Measurements from ENCODE around the gene TSPAN15.

Gene TSPAN15

DNA sequence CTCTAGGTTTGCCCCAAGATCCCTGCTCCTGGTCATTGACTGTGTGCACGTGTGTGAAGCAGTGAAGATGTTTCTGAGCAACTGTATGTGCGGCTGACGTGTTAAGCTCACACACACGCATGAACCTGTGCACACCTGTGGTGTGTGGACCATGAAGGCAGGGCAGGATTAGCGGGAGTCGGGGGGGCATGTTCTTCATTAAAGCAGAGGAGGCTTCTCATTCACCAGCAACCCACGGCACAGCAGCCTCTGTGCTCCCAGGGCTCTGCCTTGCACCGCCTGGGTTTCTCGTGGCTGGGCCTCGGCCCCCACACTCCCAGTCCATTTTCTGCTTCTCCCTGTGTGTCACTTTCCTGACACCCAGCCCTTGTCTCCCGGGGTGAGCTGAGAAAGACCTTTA, 33.7 kb upstream of the TSPAN15 start:
- no peak for DNase-seq (ENCODE audit: low spot score)

DNA sequence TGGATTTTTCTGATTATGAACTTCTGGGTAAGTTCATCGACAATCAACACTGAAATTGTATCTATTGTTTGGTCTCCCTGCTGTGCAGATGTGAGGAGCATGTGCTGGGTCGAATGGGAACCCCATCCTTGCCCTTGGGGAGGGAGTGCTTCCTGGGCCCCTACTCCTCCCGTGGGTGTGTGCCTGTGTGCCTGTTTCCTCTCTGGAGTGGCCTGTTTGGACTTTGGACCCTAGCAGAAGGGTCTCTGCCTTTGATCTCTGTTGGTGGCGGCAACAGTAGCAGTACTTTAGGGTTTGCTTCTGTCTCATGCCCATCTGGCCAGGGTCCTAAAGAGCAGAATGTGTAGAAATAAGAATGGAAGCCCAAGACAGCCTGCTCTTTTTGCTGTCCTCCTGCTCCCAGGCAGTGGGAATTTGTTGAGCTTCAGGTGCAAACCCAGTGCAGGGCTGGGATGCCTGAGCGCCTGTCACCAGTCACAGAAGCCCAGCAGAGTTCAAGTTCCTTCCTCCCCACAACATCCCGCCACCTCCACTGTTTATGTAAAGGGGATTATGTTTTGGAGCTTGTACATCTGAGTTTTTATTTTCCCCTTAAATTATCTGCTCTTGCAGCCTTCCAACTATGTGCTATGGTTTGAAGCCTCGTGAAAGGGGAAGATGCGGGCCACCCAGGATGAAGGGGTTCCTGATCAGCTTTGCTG, 33.1 kb upstream of the TSPAN15 start:
- no peak for DNase-seq (ENCODE audit: low spot score)

DNA sequence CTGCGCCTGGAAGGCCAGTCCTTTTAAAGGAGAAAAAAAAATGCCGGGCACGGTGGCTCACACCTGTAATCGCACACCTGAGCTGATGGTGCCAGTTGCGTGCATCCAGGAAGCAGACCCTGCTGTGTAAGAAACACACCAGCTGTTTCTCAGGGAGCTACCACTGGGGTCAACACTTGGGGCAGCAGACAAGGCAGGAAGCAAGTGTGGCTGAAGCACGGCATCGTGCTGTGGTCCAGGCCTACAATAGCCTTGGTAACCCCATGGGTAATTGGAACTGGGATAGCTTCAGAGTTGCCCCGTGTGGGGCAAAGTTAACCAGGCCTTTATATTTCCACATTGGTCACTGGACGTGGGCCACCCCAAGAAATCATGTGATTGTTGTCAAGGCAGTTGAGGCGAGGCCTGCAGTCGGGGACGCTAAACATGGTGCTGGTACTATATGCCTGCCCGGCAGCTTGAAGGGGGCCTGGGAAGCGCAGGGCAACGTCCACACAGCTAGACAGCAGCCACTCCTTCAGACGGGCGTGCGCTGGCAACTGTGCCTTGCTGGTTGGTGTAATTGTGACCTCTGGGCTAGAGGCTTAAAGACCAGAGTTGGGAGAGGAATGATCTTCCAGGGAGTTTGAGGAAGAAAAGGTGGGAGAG, 32.0 kb upstream of the TSPAN15 start:
- no peak for DNase-seq (ENCODE audit: low spot score)

DNA sequence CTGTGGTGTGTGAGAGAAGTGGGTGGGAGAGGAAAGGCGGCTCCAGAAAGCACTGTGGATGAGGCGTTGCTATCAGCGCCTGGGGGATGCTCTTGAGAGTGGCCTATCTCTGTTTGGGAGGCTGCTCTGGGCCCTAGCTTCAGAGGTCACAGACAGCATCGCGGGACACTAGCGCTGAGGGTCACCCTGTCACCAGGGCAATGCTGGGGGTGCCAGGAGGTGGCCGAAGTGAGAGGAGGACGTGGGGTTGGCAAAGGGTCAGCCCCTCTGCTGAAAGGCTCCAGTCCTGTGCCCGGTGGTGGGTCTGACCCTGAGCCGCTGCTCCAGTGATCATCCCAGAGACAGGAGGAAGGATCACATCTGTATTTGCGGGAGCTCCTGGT, 31.5 kb upstream of the TSPAN15 start:
- no peak for DNase-seq (ENCODE audit: low spot score)

DNA sequence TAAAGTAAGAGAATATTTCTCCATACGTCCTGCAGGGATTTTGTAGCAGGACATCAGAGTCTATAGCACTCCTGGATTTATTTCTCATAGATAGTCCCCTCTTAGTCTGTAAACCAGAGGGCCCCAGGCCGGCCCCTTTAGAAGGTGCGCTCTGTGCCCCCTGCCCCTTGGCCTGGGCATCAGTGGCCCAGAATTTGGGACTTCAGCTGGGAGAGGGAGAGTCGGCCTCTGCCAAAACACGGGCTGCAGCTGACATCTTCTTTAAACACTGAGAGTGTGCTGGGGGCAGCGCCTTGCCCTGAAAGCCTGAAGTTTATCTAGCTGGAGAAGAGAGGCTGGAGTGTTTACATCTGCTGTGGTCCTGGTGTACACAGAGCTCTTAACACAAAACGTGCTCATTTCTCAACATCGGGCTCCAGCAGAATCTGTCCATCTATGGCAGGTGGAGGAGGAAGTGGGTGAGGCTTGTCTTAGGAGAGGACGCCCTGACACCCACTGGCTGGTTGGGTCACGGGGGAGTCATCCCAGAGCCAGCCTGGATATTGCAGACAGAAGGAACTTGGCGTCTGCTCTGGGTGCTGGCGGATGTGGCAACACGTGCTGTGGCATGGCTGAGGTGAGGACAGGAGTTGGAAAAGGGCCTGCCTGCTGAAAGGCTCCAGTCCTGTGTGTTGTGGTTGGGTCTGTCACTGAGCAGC, 29.5 kb upstream of the TSPAN15 start:
- no peak for DNase-seq (ENCODE audit: low spot score)

DNA sequence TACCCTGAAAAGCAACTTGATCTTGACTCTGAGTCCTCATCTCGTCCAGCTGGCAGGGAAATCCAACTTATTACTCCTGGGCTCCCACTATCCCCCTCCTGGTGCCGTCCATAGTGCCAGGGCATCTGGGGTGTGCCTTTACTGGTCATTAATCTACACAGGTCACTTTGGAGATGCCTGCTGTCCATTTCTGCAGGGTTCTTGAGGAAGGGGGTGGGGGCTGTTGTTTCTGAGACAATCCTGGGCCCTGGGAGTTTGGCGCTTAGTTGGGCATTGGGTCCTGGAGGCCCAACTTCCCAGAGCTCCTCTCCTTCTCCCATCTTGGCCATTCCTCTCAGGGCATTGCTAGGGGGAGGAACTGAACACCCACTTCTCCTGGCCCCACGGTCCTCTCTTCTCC, 28.6 kb upstream of the TSPAN15 start:
- no peak for DNase-seq (ENCODE audit: low spot score)

DNA sequence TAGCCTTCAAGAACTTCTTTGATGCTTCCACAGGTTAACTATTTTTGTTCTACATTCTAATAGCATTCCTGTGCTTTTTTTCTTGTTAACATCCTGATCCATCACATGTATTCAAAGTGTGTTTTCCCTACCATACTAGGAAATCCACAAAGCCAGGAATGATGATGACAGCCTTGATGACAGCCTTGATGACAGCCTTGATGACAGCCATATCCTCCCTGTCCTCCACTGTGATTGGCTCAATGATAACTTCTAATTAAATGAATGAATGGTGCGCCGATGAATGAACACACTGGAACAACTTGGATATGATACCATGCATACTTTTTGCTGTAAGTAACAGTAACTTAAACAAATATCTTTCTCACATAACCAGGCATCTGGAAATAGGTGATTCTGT, 26.2 kb upstream of the TSPAN15 start:
- DNase-seq (ENCODE audit: low spot score) = no peak

DNA sequence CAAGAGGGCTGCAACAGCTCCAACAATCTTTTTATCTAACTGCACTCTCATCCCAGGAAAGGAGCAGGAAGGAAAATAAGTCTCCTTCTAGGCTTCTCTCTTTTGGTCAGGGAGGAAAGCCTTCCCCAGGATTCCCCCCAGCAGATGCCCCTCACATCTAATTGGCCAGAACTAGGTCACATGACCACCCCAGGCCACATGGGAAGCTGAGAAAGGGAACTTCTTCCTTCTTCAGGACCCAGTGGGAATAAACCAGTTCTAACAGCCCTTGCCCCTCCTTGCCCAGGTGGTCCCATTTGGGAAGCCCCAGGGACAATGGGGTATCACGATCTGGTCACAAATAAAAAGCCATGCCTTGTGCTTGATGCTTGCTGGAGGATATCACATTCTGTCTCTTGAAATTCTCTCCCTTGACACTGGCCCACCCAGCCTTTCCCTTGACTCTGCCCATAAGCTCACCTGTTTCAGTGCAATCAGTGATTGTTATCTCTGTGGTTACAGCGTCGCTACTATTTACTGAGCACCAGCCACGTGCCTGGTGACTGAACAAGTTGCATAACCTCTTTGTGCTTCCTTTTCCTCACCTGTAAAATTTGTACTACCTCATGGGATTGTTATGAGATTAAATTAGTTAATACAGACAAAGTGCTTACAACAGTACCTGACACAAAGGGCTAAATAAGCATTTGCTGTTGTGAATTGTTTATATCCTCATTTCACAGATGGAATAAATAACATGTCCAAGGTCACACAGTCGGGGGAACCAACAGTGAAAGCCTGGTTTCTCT, 25.6 kb upstream of the TSPAN15 start:
- DNase-seq (ENCODE audit: low spot score) = no peak

DNA sequence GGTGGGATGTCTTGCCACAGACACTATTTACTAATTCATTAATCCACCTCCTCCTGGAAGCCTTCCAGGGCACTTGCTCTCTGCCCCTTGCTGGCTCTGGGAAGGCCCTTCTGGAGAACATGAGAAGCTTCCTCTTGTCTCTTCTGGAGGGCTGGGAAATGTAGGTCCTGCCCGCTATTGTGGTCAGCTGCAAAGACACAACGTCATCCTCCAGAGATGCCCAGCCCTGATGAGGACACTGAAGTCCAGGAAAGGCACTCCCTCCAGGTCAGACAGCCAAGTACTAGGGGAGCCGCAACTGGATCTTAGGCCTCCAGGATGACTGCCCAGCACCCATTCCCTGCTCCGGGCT, 24.9 kb upstream of the TSPAN15 start:
- no peak for DNase-seq (ENCODE audit: low spot score)

DNA sequence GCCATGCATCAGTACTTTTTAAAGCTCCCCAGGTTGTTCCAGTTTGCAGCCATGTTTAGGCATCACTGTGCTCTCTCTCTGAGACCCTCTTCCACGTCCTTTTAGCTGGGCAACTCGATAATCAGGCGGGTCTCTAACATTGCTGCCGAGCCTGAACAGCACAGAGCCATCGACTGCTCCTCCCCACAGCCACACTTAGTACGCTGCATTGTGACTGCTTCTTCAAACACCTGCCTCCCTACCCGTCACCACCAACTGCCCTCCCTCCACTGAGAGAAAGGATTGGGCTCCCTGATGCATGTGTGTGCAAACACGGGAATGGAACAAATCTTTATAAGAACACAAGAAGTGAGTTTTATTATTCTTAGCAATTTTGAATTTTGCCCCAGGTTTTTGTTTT, 23.1 kb upstream of the TSPAN15 start:
- DNase-seq (ENCODE audit: low spot score) = no peak

DNA sequence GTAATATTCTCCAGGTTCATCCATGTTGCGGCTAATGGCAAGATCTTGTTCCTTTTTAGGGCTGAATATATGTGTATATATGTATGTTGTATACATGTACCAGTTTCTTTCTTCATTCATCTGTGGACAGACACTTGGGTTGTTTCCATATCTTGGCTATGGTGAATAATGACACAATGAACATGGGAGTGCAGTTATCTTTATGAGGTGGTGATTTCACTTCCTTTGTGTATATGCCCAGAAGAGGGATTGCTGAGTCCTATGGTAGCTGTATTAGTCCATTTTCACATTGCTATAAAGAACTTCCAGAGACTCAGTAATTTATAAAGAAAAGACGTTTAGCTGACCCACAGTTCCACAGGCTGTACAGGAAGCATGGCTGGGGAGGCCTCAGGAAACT, 17.1 kb upstream of the TSPAN15 start:
- no peak for DNase-seq (ENCODE audit: low spot score)

DNA sequence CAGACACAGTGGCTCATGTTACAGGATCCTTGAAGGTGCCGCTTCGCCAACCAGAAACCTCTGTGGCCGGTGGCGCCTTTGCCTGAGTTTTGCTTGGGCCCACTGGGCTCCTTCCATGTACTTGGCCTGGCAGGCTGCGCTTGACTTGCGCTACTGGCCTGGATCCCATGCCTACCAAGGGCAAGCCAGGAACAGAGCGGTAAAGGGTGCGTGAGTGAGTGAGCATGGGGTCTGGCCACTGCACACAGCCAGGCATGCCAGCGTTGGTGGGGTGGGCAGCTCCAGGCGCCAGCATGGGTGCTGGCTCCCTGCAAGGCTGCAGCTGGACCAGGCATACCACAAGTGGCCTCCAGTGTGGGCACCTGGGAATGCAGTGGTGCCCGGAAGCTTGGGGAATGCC, 16.3 kb upstream of the TSPAN15 start:
- no peak for DNase-seq (ENCODE audit: low spot score)

DNA sequence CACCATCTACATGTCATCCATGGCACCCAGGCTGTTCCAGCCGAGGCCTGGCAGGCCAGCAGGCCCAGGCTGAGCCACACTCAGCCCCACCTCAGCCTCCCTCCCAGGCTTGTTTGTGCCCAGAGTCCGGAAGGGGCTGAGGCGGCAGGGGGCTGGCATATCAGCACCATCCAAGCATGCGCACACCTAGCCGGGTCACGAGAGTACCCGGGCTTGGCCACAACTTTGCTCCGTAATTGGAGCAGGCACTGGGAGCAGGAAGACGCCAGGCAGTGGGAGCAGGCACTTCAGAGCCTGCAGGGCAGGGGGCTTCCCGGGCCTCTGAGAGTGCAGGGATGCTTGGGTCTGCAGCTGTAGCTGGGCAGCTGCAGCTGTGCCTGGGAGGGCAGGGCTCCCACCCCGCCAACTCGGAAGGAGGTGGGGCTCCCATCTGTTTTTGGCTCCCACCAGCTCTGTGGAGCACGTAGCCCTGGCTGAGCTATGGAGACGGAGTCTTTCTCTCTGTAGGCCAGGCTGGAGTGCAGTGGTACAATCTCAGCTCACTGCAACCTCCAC, 15.2 kb upstream of the TSPAN15 start:
- no peak for DNase-seq (ENCODE audit: low spot score)

DNA sequence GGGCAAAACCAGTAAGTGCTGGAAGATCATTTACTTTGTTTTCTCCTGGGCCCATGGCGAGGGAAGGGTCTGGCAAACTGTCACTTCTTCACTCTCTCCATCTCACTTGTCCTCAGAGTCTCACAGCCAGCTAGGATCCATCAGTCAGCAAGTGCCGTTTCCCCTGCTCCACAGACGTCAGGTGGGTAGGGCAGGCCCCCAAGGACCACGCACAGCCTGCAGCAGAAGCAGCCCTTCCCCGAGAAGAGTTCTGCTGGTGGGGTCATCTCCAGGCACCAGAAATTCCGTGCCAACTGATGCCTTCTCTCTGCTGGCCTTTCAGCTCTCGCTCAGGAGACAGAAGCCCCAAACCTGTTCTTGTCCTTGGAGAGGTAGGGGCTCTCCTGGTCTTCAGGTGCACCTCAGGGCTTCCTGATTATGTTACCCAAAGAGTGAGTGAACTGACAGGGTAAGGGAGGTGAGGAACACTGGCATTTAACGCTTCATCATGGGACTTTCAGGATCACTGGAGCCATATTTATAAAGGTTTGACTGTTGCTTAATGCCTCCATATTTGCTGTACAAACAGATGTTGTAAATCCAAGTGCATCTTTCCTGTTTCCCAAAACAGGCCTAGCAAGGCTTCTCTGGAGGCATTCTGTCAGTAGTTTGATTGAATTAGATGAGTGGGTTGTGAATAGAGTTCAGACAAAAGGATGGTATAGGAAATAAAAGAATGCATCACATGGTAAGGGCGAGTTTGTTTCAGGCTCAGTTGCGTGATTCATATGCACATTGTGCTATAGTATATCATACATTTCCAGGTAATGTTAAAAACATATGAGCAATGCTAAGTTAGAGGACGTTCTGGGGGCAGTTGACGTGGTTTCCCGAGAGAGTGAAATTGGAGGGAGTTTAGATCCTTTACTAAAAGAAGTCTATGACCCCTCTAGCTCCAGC, 13.7 kb upstream of the TSPAN15 start:
- no peak for DNase-seq (ENCODE audit: low spot score)

DNA sequence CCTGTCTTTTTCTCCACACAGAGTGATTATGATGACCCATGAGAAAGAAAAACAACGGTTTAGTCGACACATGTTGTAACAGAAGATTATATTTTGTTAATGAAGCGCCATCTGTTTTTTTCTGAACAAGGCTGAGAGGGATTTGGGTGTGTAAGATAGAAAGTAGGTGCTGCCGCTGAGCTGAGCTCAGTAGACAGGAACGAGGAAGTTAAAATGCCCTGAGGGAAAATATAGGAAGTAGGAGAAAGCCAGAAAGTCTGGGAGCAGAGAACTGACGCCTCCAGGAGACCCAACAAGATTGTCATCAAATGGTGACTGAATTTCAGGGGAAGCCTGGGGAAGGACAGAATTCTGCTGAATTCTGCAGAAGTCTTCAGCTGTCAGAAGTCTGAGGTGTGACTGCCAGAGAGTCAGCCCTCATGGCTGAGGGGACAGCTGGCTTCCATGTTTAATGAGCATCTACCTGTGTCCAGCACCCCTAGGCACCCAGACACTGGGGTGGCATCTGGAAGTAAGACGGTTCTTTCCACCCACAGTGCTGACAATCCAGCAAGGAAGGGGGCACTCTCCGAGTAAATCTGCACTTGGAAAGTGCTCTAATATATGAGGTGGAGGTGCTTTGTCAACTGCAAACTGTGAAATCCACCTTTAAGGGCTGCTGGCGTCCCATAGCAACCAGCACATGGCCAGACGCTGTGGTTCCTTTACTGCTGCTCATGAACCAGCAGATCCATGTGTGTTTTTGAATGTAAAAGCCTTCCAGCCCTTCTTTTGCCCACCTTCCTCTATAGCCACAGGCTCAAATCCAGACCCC, 12.5 kb upstream of the TSPAN15 start:
- no peak for DNase-seq (ENCODE audit: low spot score)

DNA sequence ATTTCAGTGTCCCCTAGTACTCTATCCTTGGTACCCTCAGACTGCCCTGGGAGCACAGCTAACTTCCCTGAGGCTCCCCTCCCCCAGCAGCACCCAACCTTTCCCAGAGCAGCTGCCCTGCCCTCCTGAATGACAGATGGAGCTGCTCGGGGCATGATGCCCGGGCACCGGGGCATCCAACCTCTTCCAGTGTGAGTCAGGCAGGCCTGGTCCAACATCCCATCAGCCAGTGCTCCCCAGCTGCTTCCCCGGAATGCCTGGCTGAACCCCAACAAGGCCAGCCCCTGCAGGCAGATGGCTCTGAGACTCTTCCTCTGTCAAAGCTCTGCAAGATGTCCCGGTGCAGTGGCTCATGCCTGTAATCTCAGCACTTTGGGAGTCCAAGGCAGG, 11.9 kb upstream of the TSPAN15 start:
- peak; percentile 80 for DNase-seq (ENCODE audit: low spot score)

DNA sequence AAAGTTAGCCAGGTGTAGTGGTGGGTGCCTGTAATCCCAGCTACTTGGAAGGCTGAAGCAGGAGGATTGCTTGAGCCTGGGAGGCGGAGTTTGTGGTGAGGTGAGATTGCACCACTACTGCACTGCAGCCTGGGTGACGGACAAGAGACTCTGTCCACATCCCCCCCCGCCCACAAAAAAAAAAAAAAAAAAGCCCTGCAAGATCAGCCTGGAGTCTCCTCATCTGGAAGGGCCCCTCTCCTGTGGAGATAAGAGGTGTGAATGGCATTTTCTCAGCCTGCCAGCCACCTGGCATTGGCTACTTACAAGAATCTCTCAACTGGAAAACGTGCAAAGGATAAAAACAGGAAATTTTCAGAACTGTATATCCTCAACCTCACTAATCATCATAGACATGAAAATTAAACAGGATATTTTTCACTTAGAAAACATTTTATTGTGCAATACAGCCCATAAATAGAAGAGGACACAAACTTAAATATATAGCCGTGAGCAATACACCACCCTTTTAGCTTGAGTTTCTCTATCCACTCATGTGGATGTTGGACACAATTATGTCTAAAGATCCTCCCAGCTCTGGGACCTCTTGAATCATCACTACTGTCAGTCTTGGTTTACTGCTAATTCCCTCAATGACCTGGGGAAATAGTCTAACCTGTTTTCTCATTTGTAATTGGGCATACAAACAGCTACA, 11.3 kb upstream of the TSPAN15 start:
- no peak for DNase-seq (ENCODE audit: low spot score)

DNA sequence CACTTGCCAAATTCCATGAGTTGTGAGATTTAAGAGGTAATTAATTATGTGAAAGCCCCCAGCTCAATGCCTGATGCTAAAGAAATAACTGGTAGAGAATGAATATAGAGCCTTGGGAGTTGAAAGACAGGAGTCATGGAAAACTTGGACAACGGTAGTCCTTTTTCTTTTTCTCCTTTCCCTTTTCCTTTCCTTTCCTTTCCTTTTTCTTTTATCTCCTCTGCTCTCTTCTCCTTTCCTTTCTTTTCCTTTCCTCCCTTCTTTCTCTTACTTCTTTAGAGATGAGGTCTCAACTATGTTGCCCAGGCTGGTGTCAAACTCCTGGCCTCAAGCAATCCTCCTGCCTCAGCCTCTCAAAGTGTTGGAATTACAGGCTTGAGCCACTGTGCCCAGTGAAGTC, 7.9 kb upstream of the TSPAN15 start:
- DNase-seq (ENCODE audit: low spot score) = no peak

DNA sequence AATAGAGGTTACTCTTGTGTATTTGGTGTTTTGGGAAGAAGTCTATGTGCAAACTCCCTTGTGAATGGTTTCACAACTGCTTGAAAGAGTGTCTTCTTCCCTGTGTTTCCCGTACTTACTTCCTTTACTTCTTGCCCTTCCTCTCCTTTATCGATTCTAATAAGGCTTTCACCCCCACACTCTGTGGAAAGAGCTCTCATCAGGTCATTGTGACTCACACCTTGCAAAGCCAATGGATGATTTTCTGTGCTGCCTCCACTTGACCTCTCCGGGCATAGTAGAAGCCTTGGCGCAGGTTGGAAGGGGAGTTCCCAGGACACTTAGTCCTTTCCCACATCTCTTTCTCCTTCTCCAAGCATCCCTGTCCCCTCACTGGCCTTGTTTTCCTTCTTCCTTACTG, 6.2 kb upstream of the TSPAN15 start:
- no peak for DNase-seq (ENCODE audit: low spot score)

DNA sequence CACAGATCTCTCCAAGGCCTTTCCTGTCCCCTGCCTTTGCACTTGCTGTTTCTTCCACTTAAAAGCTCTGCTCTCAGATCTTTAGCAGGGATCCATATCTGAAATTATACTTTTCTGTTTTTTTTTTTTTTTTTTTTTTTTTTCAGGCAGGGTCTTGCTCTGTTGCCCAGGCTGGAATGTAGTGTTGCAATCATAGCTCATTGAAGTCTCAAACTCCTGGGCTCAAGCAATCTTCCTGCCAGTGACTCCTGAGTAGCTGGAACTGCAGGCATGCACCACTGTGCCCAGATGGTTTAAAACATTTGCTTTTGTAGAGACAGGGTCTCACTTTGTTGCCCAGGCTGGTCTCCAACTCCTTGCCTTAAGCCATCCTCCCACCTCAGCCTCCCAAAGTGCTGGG, 5.0 kb upstream of the TSPAN15 start:
- DNase-seq (ENCODE audit: low spot score) = no peak

Measured in left forelimb (tissue), 1 donor.